Mucosa of descending colon (tissue), 3 donors: Measurements from ENCODE around the gene DENND1A. TPM values are rescaled to one million over a fixed set of nuclear protein-coding genes. Genes with fewer than 3 reads are reported as not detected.

Experiments
- ATAC-seq: fragments of 200-7000 bp; cut with Tn5 transposase; one replicate; pipeline ENCODE4 v1.9.1; 2020; ENCODE audit warnings: mild to moderate bottlenecking, moderate library complexity
- DNase-seq, 3 donors: peaks; one replicate each; pipeline ENCODE4 v3.0.0-alpha.2; 2020
- H3K36me3 ChIP-seq: fragments of 200-600 bp; one replicate; pipeline ENCODE4 v1.8.0; 2021; ENCODE audit warnings: low read depth, mild to moderate bottlenecking
- H3K4me1 ChIP-seq: fragments of 200-600 bp; one replicate; pipeline ENCODE4 v1.8.0; 2021; ENCODE audit warnings: low read depth, mild to moderate bottlenecking
- H3K4me3 ChIP-seq: fragments of 200-600 bp; one replicate; pipeline ENCODE4 v1.8.0; 2021; ENCODE audit warnings: mild to moderate bottlenecking
- H3K9me3 ChIP-seq: fragments of 200-600 bp; one replicate; pipeline ENCODE4 v1.8.0; 2021; ENCODE audit warnings: mild to moderate bottlenecking
- intact Hi-C, 2 donors: fragments of 100-400 bp; cut with DNase I in 1 of 2; cut with micrococcal nuclease in 1 of 2; formaldehyde crosslinking; loops; one replicate each; pipeline versions ENCODE4 v1.11.0 to v1.11.1; 2022; cut with DNase I, micrococcal nuclease
- total RNA-seq, 3 donors: library from RNA; stranded (reverse); fragmentation: NEBNext Ultra II Directional in 2 of 3; extraction: Animal tissue kit (Norgen Biotek cat#: 25700) in 2 of 3; gene quantifications; one replicate each; pipeline versions ENCODE4 v1.2.1 to v1.2.4, GENCODE V29; 2021 to 2023
- TF ChIP-seq, protein P1 (sequence below): fragments of 200-600 bp; IDR thresholded peaks from one replicate; pipeline ENCODE4 v1.8.0; 2022; ENCODE audit warnings: antibody characterized with exemption, mild to moderate bottlenecking
- donor health status: DM: no; HTN: no; CAD: no; lungs with moderate emphysema.
- donor health status: DM: no; HTN: no; CAD: no.
- donor health status: DM: no; HTN: yes; CAD: no.

Gene DENND1A
- total RNA-seq, 3 donors from 2014 or later = 32.8 to 50.0 (median 35.1) TPM

GRCh38 chr9:123643518-123643917, 286.4 kb downstream of the DENND1A start:
- H3K4me3 ChIP-seq = no peak overlapping the region
- intact Hi-C loops = no loop called here
- peak; percentile 79 to 91 (median 84) for DNase-seq
- no peaks in the 10 kb centered on the region for H3K36me3 ChIP-seq
- peak; percentile 95 for ATAC-seq
- H3K9me3 ChIP-seq = no peaks in the 10 kb centered on the region
- TF ChIP-seq, protein P1, sequence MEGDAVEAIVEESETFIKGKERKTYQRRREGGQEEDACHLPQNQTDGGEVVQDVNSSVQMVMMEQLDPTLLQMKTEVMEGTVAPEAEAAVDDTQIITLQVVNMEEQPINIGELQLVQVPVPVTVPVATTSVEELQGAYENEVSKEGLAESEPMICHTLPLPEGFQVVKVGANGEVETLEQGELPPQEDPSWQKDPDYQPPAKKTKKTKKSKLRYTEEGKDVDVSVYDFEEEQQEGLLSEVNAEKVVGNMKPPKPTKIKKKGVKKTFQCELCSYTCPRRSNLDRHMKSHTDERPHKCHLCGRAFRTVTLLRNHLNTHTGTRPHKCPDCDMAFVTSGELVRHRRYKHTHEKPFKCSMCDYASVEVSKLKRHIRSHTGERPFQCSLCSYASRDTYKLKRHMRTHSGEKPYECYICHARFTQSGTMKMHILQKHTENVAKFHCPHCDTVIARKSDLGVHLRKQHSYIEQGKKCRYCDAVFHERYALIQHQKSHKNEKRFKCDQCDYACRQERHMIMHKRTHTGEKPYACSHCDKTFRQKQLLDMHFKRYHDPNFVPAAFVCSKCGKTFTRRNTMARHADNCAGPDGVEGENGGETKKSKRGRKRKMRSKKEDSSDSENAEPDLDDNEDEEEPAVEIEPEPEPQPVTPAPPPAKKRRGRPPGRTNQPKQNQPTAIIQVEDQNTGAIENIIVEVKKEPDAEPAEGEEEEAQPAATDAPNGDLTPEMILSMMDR = no peak
- peaks cover 24% of the 10 kb centered on the region for H3K4me1 ChIP-seq

- Histone ChIP-seq H3K9me3 (no peaks in the 10 kb centered on the region), H3K4me1 (peaks cover 28% of the 10 kb centered on the region), H3K36me3 (no peaks in the 10 kb centered on the region), H3K4me3 (no peak overlapping the region)
- intact Hi-C loops = no loop called here
- ATAC-seq (peak; percentile 62), DNase-seq (peak in 2 of 3 donors; percentile 45 to 87)
- TF ChIP-seq, protein P1 = no peak
These were observed 287.3 kb downstream of the DENND1A start for GRCh38 chr9:123642291-123643278.

DNA sequence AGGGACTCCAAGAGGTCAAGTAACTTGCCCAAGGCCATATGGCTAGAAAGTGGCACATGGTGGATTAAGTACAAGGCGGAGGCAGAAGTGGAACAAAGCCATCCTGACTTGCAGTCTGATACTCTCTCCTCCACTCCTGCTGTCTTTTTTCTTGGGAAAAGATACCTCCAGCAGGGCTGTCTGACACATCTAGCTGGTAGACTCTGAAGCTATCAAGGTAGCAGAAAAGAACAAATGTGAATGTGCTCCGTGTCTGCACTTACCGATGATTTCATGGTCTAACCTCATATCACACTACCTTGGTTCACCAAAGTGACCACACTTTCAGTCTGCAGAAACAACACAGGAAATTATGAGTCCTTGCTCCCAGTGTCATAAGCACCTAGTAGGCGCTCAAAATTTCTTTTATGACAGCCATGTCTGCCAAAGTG, 289.1 kb downstream of the DENND1A start:
- no peak for ATAC-seq
- TF ChIP-seq, protein P1 = no peak
- H3K4me1 ChIP-seq = peaks cover 28% of the 10 kb centered on the region
- H3K9me3 ChIP-seq = no peaks in the 10 kb centered on the region
- H3K4me3 ChIP-seq = no peak overlapping the region
- intact Hi-C loops = no loop called here
- no peaks in the 10 kb centered on the region for H3K36me3 ChIP-seq
- peak in 1 of 3 donors; percentile 17 for DNase-seq

GRCh38 chr9:123639743-123640142, 290.2 kb downstream of the DENND1A start:
- Histone ChIP-seq H3K4me1 (peaks cover 26% of the 10 kb centered on the region), H3K4me3 (no peak overlapping the region), H3K9me3 (no peaks in the 10 kb centered on the region), H3K36me3 (no peaks in the 10 kb centered on the region)
- DNase-seq (no peak), ATAC-seq (no peak)
- TF ChIP-seq, protein P1 = no peak
- intact Hi-C loops = no loop called here

DNA sequence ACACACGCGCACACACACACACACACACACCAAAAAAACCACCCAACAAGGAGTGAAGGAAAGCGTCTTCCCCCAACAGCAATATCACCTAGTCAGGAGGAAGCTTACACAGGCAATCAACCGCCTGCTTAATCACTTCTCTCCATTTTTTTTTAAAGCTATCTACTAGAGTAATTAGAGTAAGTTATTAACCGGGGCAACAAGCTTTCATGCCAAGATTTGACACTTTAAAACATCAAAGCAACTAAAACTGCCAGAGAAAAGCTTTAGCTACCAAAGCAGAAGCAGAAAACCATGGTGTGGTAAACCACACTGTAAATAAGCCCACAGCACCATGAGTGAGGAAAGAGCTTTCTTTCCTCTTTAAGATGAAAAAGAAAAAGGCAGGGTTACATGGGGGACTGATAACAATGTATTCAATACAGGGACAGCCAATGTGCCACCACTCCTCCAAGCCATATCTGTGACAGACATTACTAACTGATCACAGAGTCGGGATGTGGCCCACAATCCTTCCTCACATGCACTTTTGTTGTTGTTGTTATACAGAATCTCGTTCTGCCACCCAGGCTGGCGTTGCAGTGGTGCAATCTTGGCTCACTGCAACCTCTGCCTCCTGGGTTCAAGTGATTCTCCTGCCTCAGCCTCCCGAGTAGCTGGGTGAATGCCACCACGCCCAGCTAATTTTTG, 291.8 kb downstream of the DENND1A start:
- peak in 1 of 3 donors; percentile 35 for DNase-seq
- Histone ChIP-seq H3K36me3 (no peaks in the 10 kb centered on the region), H3K4me3 (no peak overlapping the region), H3K9me3 (no peaks in the 10 kb centered on the region), H3K4me1 (peaks cover 16% of the 10 kb centered on the region)
- ATAC-seq = peak; percentile 62
- intact Hi-C loops = no loop called here
- TF ChIP-seq, protein P1 = no peak
